CD4-positive, alpha-beta T cell treated with Interleukin-17A for 4 hours (primary cell): ENCODE measurements around the gene RASGRP3.

Experiments
- DNase-seq: peaks from one replicate; pipeline ENCODE4 v3.0.0-alpha.2; 2020; ENCODE audit warnings: mixed read lengths

The RASGRP3 gene

GRCh38 chr2:33494155-33494779 is 17.8 kb downstream of the RASGRP3 start:
- no peak for DNase-seq

- no peak for DNase-seq
Measured at GRCh38 chr2:33494877-33495641, 18.6 kb downstream of the RASGRP3 start.

DNA sequence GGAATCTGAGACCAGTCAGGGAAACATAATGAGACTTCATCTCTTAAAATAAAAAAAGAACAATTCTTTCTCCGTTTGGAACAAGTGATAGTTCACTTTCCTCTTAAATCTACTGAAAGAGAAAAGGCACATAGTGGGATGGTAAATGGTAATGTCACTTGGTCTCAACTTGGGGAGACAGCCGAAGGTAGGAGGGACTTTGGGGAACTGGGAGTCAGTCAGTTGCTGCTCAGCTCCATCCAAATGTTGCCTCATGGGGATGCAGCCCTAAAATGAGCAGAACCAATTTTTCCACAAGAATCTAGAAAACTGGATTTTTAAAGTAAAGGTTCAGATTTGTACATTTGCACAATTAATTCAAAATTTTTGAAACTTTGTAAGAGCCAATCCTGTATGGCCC is 19.2 kb downstream of the RASGRP3 start:
- no peak for DNase-seq

DNA sequence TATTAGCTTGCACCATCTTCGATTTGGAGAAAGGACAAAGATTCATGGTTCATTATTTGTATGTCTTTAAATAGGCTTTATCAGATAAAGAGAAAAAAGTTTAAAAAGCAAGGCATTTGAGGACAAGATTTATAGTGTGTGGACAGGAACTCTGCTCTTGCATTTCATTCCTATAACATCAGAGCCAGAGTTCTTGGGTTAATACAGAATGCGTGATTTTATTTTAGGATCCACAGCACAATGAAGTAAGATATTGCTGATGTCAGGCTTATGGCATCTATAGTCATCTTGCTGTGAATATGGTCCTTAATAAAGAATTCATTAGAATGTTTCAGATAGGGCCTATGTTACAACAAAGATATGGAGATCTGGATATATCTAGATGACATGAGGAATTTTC is 19.7 kb downstream of the RASGRP3 start:
- no peak for DNase-seq

GRCh38 chr2:33496726-33497125 is 20.3 kb downstream of the RASGRP3 start:
- DNase-seq = no peak

- no peak for DNase-seq
Measured at GRCh38 chr2:33497221-33497650, 20.8 kb downstream of the RASGRP3 start.

- DNase-seq = no peak
Measured at GRCh38 chr2:33498291-33498956, 22.0 kb downstream of the RASGRP3 start.

- DNase-seq = no peak
Measured at GRCh38 chr2:33500177-33500576, 23.7 kb downstream of the RASGRP3 start.

DNA sequence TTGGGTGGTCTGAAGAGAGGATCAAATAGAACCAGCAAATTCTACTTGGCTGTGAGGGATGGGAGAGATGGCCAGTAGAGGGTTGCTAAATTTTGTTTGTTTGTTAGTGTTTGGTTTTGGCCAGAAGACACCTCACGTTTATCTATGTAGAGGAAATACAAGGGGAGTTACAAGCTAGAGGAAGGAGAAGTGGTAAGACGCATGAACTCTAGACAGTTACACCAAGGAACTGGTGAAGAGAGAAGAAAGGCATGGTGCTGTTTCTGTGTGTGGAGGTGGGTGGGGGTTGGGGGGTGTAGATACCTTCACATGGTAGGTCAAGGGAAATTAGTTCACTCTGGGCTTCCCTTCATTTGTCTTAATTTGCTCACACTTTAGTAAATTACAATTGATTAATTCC is 25.6 kb downstream of the RASGRP3 start:
- DNase-seq = no peak

DNA sequence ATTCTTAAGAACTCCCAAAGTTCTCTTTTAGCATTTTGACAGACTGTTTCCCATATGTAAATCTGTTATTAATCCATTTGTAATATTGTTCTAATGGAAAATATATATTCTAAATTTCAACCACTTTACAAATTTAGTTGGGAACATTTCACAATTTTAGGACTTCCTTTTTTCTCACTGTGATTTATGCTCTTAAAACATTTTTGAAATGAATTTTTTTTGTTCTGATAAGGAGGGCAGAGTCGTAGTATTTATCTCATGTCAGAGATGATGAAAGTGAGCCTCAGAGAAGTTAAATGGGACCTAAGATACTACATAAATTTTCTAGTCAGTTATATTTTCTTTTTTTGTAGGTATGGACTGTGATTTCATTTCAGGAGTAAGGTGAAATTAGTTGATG is 26.6 kb downstream of the RASGRP3 start:
- no peak for DNase-seq

GRCh38 chr2:33505966-33506365 is 29.5 kb downstream of the RASGRP3 start:
- no peak for DNase-seq

DNA sequence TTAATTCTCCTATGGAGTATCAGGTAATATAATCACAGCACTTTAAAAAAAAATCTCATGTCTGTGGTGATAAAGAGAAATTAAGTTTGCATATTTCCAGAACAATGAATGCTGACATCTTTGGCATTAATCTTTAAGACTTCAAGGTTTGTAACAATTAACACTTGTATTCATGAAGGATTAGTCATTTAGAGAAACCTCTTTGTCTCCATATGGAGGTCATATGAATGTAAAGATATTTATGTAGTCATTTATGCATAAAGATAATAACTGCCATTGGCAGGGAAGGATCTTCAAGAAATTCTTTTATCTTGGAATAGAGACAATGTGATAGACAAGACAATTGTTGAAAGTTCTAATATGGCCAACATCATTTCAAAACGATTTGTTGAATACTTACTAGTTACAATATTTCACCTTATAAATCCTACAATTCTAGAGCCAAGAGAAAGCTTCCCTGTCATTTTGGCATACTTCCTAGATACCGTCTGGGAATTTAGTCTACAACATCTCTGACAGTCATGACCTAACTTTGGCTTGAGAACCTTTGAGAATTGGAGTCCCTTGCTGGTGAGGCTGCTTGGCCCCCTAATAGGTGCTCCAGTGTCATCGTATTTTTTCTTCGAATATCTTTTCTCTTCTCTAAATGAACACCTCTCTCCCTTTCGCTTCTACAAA is 33.6 kb downstream of the RASGRP3 start:
- DNase-seq = no peak

DNA sequence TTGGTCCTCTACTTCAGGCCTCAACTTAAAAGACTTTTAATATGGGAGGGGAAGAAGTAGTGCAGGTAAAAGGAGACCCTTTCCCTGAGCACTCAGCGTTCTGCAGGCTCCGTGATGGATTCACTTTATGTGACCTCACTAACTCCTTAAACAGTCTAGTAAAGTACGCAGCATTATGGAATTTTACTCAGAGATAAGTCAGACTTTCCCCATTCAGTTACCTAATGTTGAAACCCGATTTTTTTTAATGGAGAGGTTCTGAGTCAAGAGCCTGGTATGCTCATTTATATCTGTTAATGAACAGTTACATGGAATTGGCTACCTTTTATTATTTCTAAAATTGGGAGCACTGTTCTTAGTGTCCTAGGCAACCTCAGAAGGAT is 34.1 kb downstream of the RASGRP3 start:
- no peak for DNase-seq

- no peak for DNase-seq
Measured at GRCh38 chr2:33511141-33511540, 34.7 kb downstream of the RASGRP3 start.

- no peak for DNase-seq
Measured at GRCh38 chr2:33512112-33512511, 35.7 kb downstream of the RASGRP3 start.

GRCh38 chr2:33513480-33513879 is 37.0 kb downstream of the RASGRP3 start:
- DNase-seq = no peak

GRCh38 chr2:33516456-33516995 is 40.1 kb downstream of the RASGRP3 start:
- DNase-seq = no peak

- DNase-seq = no peak
Measured at GRCh38 chr2:33518200-33518599, 41.8 kb downstream of the RASGRP3 start.

DNA sequence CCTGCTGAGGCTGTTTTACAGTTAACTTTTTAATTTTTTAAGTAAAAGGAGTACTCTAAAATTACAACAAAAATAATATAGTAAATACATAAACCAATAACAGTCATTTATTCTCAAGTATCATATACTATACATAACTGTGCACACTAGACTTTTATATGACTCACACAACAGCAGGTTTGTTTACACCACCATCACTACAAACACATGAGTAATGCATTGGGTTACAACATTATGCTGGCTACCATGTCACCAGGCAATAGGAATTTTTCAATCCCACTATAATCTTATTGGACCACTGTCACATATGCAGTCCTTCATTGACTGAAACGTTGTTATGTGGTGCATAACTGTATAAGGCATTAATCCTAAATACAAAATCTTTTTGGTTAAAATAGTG is 42.5 kb downstream of the RASGRP3 start:
- DNase-seq = no peak

GRCh38 chr2:33521791-33522281 is 45.4 kb downstream of the RASGRP3 start:
- no peak for DNase-seq

DNA sequence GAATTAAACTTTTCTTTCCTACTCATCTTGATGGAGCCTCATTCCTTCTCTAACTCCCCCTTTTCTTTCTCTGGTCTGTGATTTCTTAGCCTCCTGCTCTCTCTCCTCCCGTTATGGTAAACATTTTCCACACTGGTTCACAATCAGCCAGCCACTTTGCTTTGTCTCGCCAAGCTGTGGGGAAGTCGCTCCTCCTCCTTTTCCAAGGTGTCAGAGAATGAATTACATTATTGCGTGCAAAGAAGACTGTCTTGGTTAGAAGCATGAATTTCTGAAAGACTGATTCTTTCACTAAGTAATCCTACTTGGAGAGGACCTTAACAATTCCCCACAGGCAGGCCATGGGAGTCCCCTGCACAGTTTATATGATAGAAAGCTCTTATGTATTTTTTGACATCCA is 46.1 kb downstream of the RASGRP3 start:
- no peak for DNase-seq

- DNase-seq = no peak
Measured at GRCh38 chr2:33525666-33526065, 49.2 kb downstream of the RASGRP3 start.

GRCh38 chr2:33526132-33526531 is 49.7 kb downstream of the RASGRP3 start:
- DNase-seq = no peak
